WTC11 (cell line): ENCODE results near the gene CCDC88B. TPM values are rescaled to one million over a fixed set of nuclear protein-coding genes. Genes with fewer than 3 reads are reported as not detected.

Source experiments
- ATAC-seq: fragments of 200-7000 bp; cut with Tn5 transposase; 2 replicates; pipeline ENCODE4 v1.10.0; 2021; ENCODE audit warnings: mild to moderate bottlenecking, moderate library complexity
- CTCF ChIA-PET: fragments of 300-600 bp; sonication (Branson Sonifier 250); formaldehyde crosslinking; loops from one replicate; lab custom pipeline; 2021; ENCODE audit warnings: antibody characterized with exemption; lab: Charles Lee
- POLR2A ChIA-PET: fragments of 350-600 bp; sonication (Branson Sonifier 250); formaldehyde crosslinking; loops from one replicate; lab custom pipeline; 2021; ENCODE audit warnings: antibody characterized with exemption; lab: Charles Lee
- DNase-seq: peaks from one replicate; pipeline ENCODE4 v3.0.0; 2021; ENCODE audit warnings: low spot score
- H3K27ac Mint-ChIP-seq: 2 replicates; pipeline ENCODE4 v1.8.0; 2021; ENCODE audit warnings: mixed read lengths
- H3K27me3 Mint-ChIP-seq: 2 replicates; pipeline ENCODE4 v1.8.0; 2021; ENCODE audit warnings: low read depth, mild to moderate bottlenecking, moderate library complexity, mixed read lengths
- H3K36me3 Mint-ChIP-seq: 2 replicates; pipeline ENCODE4 v1.8.0; 2021; ENCODE audit warnings: mixed read lengths
- H3K4me1 Mint-ChIP-seq: 2 replicates; pipeline ENCODE4 v1.8.0; 2022; ENCODE audit warnings: mixed read lengths
- H3K4me3 Mint-ChIP-seq: 2 replicates; pipeline ENCODE4 v1.8.0; 2021; ENCODE audit warnings: mild to moderate bottlenecking, moderate library complexity, mixed read lengths
- H3K9me3 Mint-ChIP-seq: 2 replicates; pipeline ENCODE4 v1.8.0; 2021; ENCODE audit warnings: mixed read lengths
- CBFB ChIP-seq: sonication (generic); formaldehyde crosslinking; IDR thresholded peaks from 2 replicates; pipeline ENCODE4 v1.8.1; 2022; ENCODE audit warnings: mild to moderate bottlenecking, low read depth, missing genetic modification reagents
- EMX1 ChIP-seq: fragments of 250-450 bp; sonication (Bioruptor Pico); IDR thresholded peaks from 2 replicates; pipeline ENCODE4 v1.8.0; 2021; ENCODE audit warnings: mild to moderate bottlenecking
- ZNF219 ChIP-seq: sonication (generic); formaldehyde crosslinking; IDR thresholded peaks from 2 replicates; pipeline ENCODE4 v1.8.0; 2023; ENCODE audit warnings: missing genetic modification reagents, mild to moderate bottlenecking, borderline replicate concordance
- ZNF263 ChIP-seq: sonication (generic); formaldehyde crosslinking; IDR thresholded peaks from 2 replicates; pipeline ENCODE4 v1.8.1; 2022; ENCODE audit warnings: low read depth, mild to moderate bottlenecking, moderate library complexity, missing genetic modification reagents
- total RNA-seq: library from RNA; stranded (reverse); gene quantifications from 3 replicates; pipeline ENCODE4 v1.2.3, GENCODE V29; 2021
- TF ChIP-seq, protein P1 (sequence below): sonication (generic); formaldehyde crosslinking; IDR thresholded peaks from 2 replicates; pipeline ENCODE4 v1.8.0; 2022; ENCODE audit warnings: missing genetic modification reagents
- TF ChIP-seq, protein P2 (sequence below): sonication (generic); formaldehyde crosslinking; IDR thresholded peaks from 2 replicates; pipeline ENCODE4 v1.8.1; 2022; ENCODE audit warnings: mild to moderate bottlenecking, missing genetic modification reagents, moderate library complexity, borderline replicate concordance
- TF ChIP-seq, protein P3 (sequence below): sonication (generic); formaldehyde crosslinking; IDR thresholded peaks from 2 replicates; pipeline ENCODE4 v1.8.1; 2022; ENCODE audit warnings: missing genetic modification reagents, borderline replicate concordance
- TF ChIP-seq, protein P4 (sequence below): sonication (generic); formaldehyde crosslinking; IDR thresholded peaks from 2 replicates; pipeline ENCODE4 v1.8.1; 2022; ENCODE audit warnings: low read depth, missing genetic modification reagents, borderline replicate concordance
- TF ChIP-seq, protein P5 (sequence below): sonication (generic); formaldehyde crosslinking; IDR thresholded peaks from 2 replicates; pipeline ENCODE4 v1.8.0; 2022; ENCODE audit warnings: mild to moderate bottlenecking, missing genetic modification reagents
- TF ChIP-seq, protein P6 (sequence below): sonication (generic); formaldehyde crosslinking; IDR thresholded peaks from 2 replicates; pipeline ENCODE4 v1.8.0; 2023; ENCODE audit warnings: mild to moderate bottlenecking, missing genetic modification reagents
- TF ChIP-seq, protein P7 (sequence below): fragments of 250-450 bp; sonication (Bioruptor Pico); IDR thresholded peaks from 2 replicates; pipeline ENCODE4 v1.9.0; 2021; ENCODE audit warnings: mild to moderate bottlenecking, borderline replicate concordance

CCDC88B gene
- total RNA-seq, 1 experiment from 2014 or later: 17.0 TPM

DNA sequence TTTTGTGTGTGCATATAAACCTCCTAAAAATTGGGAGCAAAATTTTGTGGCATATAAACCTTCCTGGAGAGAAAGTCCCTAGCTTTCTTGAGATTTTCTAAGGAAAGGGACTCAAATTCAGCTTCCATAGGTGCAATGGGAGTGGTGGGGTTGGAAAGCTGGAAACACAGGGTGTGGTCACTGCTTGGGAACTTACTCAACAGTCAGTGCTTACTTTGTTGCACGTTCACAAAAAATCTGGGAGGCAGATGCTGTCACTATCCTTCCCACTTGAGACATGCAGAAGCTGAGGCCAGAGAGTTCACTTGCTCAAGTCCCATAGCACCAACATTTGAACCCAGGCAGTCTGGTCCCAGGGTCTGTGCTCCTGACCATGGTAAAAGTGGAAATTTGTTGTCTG is 43.8 kb upstream of the CCDC88B start:
- ATAC-seq (no peak), DNase-seq (no peak)
- POLR2A ChIA-PET: no interaction called here
- Mint-ChIP-seq H3K9me3 (no peaks in the 10 kb centered on the region), H3K36me3 (no peaks in the 10 kb centered on the region), H3K4me1 (peaks cover 12% of the 10 kb centered on the region), H3K27me3 (peaks cover 93% of the 10 kb centered on the region), H3K27ac (no peak overlapping the region), H3K4me3 (no peak overlapping the region)
- TF ChIP-seq, protein P1, sequence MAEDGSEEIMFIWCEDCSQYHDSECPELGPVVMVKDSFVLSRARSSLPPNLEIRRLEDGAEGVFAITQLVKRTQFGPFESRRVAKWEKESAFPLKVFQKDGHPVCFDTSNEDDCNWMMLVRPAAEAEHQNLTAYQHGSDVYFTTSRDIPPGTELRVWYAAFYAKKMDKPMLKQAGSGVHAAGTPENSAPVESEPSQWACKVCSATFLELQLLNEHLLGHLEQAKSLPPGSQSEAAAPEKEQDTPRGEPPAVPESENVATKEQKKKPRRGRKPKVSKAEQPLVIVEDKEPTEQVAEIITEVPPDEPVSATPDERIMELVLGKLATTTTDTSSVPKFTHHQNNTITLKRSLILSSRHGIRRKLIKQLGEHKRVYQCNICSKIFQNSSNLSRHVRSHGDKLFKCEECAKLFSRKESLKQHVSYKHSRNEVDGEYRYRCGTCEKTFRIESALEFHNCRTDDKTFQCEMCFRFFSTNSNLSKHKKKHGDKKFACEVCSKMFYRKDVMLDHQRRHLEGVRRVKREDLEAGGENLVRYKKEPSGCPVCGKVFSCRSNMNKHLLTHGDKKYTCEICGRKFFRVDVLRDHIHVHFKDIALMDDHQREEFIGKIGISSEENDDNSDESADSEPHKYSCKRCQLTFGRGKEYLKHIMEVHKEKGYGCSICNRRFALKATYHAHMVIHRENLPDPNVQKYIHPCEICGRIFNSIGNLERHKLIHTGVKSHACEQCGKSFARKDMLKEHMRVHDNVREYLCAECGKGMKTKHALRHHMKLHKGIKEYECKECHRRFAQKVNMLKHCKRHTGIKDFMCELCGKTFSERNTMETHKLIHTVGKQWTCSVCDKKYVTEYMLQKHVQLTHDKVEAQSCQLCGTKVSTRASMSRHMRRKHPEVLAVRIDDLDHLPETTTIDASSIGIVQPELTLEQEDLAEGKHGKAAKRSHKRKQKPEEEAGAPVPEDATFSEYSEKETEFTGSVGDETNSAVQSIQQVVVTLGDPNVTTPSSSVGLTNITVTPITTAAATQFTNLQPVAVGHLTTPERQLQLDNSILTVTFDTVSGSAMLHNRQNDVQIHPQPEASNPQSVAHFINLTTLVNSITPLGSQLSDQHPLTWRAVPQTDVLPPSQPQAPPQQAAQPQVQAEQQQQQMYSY (CRISPR knock-in tag): no peak
- TF ChIP-seq, protein P2, sequence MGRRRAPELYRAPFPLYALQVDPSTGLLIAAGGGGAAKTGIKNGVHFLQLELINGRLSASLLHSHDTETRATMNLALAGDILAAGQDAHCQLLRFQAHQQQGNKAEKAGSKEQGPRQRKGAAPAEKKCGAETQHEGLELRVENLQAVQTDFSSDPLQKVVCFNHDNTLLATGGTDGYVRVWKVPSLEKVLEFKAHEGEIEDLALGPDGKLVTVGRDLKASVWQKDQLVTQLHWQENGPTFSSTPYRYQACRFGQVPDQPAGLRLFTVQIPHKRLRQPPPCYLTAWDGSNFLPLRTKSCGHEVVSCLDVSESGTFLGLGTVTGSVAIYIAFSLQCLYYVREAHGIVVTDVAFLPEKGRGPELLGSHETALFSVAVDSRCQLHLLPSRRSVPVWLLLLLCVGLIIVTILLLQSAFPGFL (CRISPR knock-in tag): no peak
- TF ChIP-seq, protein P3, sequence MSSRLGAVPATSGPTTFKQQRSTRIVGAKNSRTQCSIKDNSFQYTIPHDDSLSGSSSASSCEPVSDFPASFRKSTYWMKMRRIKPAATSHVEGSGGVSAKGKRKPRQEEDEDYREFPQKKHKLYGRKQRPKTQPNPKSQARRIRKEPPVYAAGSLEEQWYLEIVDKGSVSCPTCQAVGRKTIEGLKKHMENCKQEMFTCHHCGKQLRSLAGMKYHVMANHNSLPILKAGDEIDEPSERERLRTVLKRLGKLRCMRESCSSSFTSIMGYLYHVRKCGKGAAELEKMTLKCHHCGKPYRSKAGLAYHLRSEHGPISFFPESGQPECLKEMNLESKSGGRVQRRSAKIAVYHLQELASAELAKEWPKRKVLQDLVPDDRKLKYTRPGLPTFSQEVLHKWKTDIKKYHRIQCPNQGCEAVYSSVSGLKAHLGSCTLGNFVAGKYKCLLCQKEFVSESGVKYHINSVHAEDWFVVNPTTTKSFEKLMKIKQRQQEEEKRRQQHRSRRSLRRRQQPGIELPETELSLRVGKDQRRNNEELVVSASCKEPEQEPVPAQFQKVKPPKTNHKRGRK (CRISPR knock-in tag): no peak
- CTCF ChIA-PET: interaction anchor here (1.1 to 1.9 kb wide), 4 partner anchors 8 to 45 kb away, joined by 3 to 5 read pairs (median 4); partner anchors contain the start of gene TRMT112

DNA sequence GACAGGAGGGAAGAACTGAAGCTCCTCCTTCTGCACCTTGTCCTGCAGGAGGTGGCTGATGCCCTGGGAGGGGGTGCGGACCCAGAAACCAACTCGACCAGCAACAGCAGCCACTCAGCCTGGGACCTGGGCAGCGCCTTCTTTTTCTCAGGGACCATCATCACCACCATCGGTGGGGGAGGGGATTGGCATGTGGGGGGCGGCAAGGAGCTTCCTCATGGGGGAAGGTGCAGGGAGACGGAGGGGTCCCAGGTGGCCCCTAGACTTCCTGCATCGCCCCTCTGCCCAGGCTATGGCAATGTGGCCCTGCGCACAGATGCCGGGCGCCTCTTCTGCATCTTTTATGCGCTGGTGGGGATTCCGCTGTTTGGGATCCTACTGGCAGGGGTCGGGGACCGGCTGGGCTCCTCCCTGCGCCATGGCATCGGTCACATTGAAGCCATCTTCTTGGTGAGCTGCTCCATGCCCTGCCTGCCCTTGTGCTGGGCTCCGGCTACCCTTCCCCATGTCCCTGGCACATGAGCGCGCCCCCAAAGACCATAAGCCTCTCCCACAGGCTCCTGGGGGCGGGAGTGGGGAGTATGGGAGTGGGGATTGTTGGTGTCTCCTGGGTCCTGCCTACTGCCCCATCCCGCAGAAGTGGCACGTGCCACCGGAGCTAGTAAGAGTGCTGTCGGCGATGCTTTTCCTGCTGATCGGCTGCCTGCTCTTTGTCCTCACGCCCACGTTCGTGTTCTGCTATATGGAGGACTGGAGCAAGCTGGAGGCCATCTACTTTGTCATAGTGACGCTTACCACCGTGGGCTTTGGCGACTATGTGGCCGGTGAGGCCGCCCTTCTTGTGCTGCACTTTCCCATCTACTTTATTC is 42.9 kb upstream of the CCDC88B start:
- no peak for ATAC-seq
- TF ChIP-seq ZNF219 (CRISPR knock-in tag) (no peak), ZNF263 (CRISPR knock-in tag) (no peak), CBFB (no peak), EMX1 (CRISPR knock-in tag) (no peak)
- TF ChIP-seq, protein P4, sequence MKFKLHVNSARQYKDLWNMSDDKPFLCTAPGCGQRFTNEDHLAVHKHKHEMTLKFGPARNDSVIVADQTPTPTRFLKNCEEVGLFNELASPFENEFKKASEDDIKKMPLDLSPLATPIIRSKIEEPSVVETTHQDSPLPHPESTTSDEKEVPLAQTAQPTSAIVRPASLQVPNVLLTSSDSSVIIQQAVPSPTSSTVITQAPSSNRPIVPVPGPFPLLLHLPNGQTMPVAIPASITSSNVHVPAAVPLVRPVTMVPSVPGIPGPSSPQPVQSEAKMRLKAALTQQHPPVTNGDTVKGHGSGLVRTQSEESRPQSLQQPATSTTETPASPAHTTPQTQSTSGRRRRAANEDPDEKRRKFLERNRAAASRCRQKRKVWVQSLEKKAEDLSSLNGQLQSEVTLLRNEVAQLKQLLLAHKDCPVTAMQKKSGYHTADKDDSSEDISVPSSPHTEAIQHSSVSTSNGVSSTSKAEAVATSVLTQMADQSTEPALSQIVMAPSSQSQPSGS (CRISPR knock-in tag): no peak
- TF ChIP-seq, protein P5, sequence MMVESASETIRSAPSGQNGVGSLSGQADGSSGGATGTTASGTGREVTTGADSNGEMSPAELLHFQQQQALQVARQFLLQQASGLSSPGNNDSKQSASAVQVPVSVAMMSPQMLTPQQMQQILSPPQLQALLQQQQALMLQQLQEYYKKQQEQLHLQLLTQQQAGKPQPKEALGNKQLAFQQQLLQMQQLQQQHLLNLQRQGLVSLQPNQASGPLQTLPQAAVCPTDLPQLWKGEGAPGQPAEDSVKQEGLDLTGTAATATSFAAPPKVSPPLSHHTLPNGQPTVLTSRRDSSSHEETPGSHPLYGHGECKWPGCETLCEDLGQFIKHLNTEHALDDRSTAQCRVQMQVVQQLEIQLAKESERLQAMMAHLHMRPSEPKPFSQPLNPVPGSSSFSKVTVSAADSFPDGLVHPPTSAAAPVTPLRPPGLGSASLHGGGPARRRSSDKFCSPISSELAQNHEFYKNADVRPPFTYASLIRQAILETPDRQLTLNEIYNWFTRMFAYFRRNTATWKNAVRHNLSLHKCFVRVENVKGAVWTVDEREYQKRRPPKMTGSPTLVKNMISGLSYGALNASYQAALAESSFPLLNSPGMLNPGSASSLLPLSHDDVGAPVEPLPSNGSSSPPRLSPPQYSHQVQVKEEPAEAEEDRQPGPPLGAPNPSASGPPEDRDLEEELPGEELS (CRISPR knock-in tag): no peak
- TF ChIP-seq, protein P6, sequence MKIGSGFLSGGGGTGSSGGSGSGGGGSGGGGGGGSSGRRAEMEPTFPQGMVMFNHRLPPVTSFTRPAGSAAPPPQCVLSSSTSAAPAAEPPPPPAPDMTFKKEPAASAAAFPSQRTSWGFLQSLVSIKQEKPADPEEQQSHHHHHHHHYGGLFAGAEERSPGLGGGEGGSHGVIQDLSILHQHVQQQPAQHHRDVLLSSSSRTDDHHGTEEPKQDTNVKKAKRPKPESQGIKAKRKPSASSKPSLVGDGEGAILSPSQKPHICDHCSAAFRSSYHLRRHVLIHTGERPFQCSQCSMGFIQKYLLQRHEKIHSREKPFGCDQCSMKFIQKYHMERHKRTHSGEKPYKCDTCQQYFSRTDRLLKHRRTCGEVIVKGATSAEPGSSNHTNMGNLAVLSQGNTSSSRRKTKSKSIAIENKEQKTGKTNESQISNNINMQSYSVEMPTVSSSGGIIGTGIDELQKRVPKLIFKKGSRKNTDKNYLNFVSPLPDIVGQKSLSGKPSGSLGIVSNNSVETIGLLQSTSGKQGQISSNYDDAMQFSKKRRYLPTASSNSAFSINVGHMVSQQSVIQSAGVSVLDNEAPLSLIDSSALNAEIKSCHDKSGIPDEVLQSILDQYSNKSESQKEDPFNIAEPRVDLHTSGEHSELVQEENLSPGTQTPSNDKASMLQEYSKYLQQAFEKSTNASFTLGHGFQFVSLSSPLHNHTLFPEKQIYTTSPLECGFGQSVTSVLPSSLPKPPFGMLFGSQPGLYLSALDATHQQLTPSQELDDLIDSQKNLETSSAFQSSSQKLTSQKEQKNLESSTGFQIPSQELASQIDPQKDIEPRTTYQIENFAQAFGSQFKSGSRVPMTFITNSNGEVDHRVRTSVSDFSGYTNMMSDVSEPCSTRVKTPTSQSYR (CRISPR knock-in tag): no peak
- TF ChIP-seq, protein P7, sequence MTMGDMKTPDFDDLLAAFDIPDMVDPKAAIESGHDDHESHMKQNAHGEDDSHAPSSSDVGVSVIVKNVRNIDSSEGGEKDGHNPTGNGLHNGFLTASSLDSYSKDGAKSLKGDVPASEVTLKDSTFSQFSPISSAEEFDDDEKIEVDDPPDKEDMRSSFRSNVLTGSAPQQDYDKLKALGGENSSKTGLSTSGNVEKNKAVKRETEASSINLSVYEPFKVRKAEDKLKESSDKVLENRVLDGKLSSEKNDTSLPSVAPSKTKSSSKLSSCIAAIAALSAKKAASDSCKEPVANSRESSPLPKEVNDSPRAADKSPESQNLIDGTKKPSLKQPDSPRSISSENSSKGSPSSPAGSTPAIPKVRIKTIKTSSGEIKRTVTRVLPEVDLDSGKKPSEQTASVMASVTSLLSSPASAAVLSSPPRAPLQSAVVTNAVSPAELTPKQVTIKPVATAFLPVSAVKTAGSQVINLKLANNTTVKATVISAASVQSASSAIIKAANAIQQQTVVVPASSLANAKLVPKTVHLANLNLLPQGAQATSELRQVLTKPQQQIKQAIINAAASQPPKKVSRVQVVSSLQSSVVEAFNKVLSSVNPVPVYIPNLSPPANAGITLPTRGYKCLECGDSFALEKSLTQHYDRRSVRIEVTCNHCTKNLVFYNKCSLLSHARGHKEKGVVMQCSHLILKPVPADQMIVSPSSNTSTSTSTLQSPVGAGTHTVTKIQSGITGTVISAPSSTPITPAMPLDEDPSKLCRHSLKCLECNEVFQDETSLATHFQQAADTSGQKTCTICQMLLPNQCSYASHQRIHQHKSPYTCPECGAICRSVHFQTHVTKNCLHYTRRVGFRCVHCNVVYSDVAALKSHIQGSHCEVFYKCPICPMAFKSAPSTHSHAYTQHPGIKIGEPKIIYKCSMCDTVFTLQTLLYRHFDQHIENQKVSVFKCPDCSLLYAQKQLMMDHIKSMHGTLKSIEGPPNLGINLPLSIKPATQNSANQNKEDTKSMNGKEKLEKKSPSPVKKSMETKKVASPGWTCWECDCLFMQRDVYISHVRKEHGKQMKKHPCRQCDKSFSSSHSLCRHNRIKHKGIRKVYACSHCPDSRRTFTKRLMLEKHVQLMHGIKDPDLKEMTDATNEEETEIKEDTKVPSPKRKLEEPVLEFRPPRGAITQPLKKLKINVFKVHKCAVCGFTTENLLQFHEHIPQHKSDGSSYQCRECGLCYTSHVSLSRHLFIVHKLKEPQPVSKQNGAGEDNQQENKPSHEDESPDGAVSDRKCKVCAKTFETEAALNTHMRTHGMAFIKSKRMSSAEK (CRISPR knock-in tag): no peak
- TF ChIP-seq, all 79 proteins: peak for 0
- Mint-ChIP-seq H3K36me3 (no peaks in the 10 kb centered on the region), H3K27me3 (peaks cover 100% of the 10 kb centered on the region), H3K4me3 (peak overlapping the region; percentile 5; the same call in 1 of the 2 replicates), H3K9me3 (no peaks in the 10 kb centered on the region), H3K27ac (no peak overlapping the region), H3K4me1 (peaks cover 12% of the 10 kb centered on the region)
- no peak for DNase-seq
- POLR2A ChIA-PET: no interaction called here
- CTCF ChIA-PET: interaction anchor here (0.6 to 1.9 kb wide), 6 partner anchors 7 to 281 kb away, joined by 3 to 5 read pairs (median 4); partner anchors contain the start of gene TRMT112
